GM12873 (cell line): ENCODE data around the gene KLF4.

Experiments used
- CTCF ChIP-seq: IDR thresholded peaks from 2 replicates; pipeline ENCODE4 v1.5.1; 2012; ENCODE audit warnings: low read depth, mild to moderate bottlenecking, moderate library complexity, low read length, control low read depth; ENCODE audit not compliant: insufficient read depth; ENCODE audit errors: missing control alignments

KLF4 gene

DNA sequence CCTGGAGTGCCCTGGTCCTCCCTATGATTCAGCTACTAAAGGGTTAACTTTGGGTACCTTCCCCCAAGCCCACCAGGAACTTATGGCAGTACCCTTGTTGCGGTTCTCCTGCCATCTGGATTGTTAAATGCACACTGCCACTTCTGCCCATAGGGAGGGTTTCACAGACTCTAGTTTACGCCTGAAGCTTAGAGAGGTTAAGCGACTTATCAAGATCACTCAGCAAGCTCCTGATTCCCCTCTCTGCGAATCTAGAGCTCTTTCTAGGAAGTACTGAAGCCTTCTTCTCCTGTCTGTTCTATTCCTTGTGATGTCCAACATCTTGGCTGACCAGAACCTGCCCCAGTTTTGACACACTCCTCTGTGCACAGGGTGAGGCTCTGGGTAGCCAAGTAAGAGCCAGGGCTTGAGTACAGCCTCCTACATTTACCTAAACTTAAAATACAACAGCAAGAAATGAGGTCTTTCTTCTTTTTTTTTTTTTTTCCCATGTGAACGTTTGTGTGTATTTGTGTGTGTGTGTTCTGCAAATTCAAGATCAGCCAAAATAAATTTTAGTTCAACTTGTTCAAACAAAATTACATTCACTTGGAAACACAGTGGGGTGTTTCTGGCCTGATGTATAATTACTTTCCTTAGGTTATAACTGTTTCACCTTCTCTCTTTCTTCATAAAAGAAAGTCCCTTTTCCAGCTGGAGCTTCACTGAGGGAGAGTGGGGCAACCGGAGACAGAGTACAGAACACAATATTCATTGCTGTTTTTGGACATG is 28.7 kb upstream of the KLF4 start:
- no peak for TF ChIP-seq CTCF

DNA sequence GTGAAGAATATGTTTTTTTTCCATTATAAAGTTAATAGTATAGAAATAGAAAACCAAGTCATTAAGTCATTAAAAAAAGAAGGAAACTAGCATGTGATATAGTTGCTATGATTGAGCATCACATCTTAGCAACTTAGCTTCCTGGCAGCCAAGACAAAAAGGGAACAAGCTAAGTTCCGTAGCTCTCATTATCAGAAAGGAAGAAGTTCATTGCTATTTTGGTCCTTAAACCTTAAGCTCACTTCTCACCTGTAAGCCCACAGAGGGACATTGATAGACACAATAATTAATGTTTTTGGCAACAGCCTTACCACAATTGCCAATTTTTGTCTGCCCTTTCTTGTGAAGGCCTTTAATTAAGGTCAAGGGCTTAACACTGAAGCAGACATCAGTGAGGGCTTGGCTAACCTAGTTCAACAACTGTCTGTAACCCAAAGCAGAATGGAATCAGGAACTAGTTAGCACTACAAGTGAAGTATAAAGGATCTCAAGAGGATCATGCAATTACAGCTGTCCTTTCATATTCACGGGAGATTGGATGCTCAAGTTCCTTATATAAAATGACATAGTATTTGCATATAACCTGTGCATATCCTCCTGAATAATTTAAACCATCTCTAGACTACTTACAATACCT is 24.0 kb upstream of the KLF4 start:
- TF ChIP-seq CTCF, result no peak

DNA sequence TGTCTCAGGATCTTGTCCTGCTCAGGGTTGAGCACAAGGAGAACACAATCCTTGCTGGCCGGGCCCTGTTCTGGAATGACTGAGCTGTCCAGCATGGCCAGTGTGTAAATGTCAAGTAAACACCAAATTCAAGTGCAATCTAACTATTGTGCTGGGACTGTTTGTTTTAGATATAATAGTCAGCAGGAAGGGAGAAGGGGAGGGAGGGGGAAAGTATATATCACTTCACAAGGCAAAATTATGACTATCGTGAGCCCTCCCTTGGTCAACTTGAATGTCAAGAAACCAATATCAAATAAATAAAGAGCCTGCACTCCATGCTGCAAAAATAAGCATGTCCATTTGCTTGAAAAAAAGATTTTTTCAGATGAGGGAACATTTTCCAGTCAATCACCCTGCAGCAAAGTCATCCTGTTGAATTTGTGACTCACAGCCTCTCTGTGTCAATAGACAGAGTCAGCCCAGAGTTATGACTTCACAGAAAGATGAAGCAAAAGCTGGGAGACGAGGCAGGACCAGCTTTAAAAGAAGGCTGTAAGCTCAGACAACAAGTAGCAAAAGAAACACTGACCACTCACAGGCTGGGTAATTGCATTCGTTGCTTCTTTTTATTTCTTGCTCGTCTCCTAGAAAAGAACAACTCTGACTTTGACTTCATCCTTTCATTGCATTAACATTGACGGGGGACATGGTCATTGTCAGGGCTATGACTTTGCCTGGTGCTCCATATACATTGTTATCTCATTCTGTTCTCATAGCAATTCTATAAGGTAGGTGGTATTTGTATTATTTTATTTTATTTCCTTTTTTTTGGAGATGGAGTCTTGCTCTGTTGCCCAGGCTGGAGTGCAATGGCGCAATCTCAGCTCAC is 15.3 kb upstream of the KLF4 start:
- no peak for TF ChIP-seq CTCF

GRCh38 chr9:107502464-107502863 is 12.9 kb upstream of the KLF4 start:
- no peak for TF ChIP-seq CTCF

GRCh38 chr9:107496976-107497375 is 7.4 kb upstream of the KLF4 start:
- TF ChIP-seq CTCF, result no peak

- TF ChIP-seq CTCF, result no peak
These were observed 2.9 kb upstream of the KLF4 start for GRCh38 chr9:107492381-107492970.
